ENCODE results near the gene DCK. TPM values are rescaled to one million over a fixed set of nuclear protein-coding genes. Genes with fewer than 3 reads are reported as not detected.
"Not testable (repeated sequence)": the region's sequence is repeated elsewhere in the genome, so short reads cannot be mapped to it uniquely, and the experiment has no call there.

The DCK gene
- total and polyA plus RNA-seq, 9 donors = 12.9 to 26.6 (median 20.6) TPM

DNA sequence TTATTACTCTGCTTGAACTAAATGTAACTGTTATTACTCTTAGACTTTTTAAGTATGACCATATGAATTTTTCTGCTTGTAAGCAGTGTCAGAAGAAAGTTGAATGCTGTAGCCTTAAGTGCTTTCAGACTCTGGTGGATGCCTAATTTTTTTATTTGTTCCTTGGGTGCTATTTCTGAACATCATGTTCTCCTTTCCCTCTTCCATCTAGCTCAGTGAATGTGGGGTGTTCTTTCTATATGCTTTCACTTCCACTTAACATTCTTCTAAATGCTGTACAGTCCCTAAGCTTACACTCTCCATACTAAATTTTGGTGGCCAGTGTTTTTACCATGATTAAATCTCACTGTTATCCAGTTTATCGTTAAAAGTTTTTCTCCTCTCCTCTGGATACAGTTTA lies 3.6 kb downstream of the DCK start:
- Histone ChIP-seq H3K27ac (ENCODE audit: low read length) (no peak overlapping the region), H3K9me3 (replicated peaks; ENCODE audit: control insufficient read depth, low read depth, low read length) (no peaks in the 10 kb centered on the region), H3K4me1 (ENCODE audit: control insufficient read depth, insufficient read depth, low read length) (peaks cover 12% of the 10 kb centered on the region), H3K4me3 (ENCODE audit: low read length) (no peak overlapping the region), H3K27me3 (ENCODE audit: control insufficient read depth, insufficient read depth, low read length) (no peaks in the 10 kb centered on the region), H3K36me3 (ENCODE audit: control insufficient read depth, insufficient read depth, low read length) (peaks cover 2% of the 10 kb centered on the region)
- DNase-seq = peak; percentile 14
- no CpG with 5 or more reads among the region's 1 CpG for WGBS (ENCODE audit: insufficient coverage)

- H3K9me3 ChIP-seq (replicated peaks; ENCODE audit: control insufficient read depth, low read depth, low read length) = no peaks in the 10 kb centered on the region
- peaks cover 2% of the 10 kb centered on the region for H3K36me3 ChIP-seq (ENCODE audit: control insufficient read depth, insufficient read depth, low read length)
- peaks cover 9% of the 10 kb centered on the region for H3K4me1 ChIP-seq (ENCODE audit: control insufficient read depth, insufficient read depth, low read length)
- H3K4me3 ChIP-seq (ENCODE audit: low read length) = no peak overlapping the region
- H3K27ac ChIP-seq (ENCODE audit: low read length) = no peak overlapping the region
- DNase-seq = no peak
- no CpG with 5 or more reads among the region's 2 CpGs for WGBS (ENCODE audit: insufficient coverage)
- H3K27me3 ChIP-seq (ENCODE audit: control insufficient read depth, insufficient read depth, low read length) = no peaks in the 10 kb centered on the region
These were observed 4.1 kb downstream of the DCK start for GRCh38 chr4:70997546-70997945.

DNA sequence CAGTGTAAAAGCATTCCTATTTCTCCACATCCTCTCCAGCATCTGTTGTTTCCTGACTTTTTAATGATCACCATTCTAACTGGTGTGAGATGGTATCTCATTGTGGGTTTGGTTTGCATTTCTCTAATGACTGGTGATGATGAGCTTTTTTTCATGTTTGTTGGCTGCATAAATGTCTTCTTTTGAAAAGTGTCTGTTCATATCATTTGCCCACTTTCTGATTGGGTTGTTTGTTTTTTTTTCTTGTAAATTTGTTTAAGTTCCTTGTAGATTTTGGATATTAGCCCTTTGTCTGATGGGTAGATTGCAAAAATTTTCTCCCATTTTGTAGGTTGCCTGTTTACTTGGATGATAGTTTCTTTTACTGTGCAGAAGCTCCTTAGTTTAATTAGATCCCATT lies 6.2 kb downstream of the DCK start:
- not testable (repeated sequence) for H3K9me3 ChIP-seq (replicated peaks; ENCODE audit: control insufficient read depth, low read depth, low read length); H3K4me3 ChIP-seq (ENCODE audit: low read length); H3K27me3 ChIP-seq (ENCODE audit: control insufficient read depth, insufficient read depth, low read length); DNase-seq; H3K4me1 ChIP-seq (ENCODE audit: control insufficient read depth, insufficient read depth, low read length); H3K27ac ChIP-seq (ENCODE audit: low read length); H3K36me3 ChIP-seq (ENCODE audit: control insufficient read depth, insufficient read depth, low read length)

GRCh38 chr4:71001363-71001762 lies 7.9 kb downstream of the DCK start:
- H3K27me3 ChIP-seq (ENCODE audit: control insufficient read depth, insufficient read depth, low read length) = not testable (repeated sequence)
- 100% methylated on average over 3 of the region's 4 CpGs for WGBS (ENCODE audit: insufficient coverage)

DNA sequence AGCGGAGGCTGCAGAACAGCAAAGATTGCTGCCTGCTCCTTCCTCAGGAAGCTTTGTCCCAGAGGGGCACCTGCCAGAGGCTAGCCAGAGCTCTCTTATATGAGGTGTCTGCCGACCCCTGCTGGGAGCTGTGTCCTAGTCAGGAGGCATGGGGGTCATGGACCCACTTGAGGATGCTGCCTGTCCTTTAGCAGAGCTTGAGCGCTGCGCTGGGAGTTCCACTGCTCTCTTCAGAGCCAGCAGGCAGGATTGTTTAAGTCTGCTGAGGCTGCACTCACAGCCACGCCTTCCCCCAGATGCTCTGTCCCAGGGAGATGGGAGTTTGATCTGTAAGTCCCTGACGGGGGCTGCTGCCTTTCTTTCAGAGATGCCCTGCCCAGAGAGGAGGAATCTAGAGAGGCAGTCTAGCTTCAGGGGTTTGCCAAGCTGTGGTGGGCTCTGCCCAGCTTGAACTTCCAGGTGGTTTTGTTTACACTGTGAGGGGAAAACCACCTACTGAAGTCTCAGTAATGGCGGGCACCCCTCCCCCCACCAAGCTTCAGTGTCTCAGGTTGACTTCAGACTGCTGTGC lies 10.9 kb downstream of the DCK start:
- no peak for DNase-seq
- no peaks in the 10 kb centered on the region for H3K4me1 ChIP-seq (ENCODE audit: control insufficient read depth, insufficient read depth, low read length)
- H3K27ac ChIP-seq (ENCODE audit: low read length) = no peak overlapping the region
- no peaks in the 10 kb centered on the region for H3K36me3 ChIP-seq (ENCODE audit: control insufficient read depth, insufficient read depth, low read length)
- no peaks in the 10 kb centered on the region for H3K9me3 ChIP-seq (replicated peaks; ENCODE audit: control insufficient read depth, low read depth, low read length)
- no peak overlapping the region for H3K4me3 ChIP-seq (ENCODE audit: low read length)
- H3K27me3 ChIP-seq (ENCODE audit: control insufficient read depth, insufficient read depth, low read length) = no peaks in the 10 kb centered on the region
- whole genome bisulfite sequencing (ENCODE audit: insufficient coverage) = 33% methylated on average over 1 of the region's 7 CpGs

More at GRCh38 chr4:71001363-71001762, 7.9 kb downstream of the DCK start:
- H3K36me3 ChIP-seq (ENCODE audit: control insufficient read depth, insufficient read depth, low read length); DNase-seq; H3K27ac ChIP-seq (ENCODE audit: low read length); H3K4me3 ChIP-seq (ENCODE audit: low read length); H3K4me1 ChIP-seq (ENCODE audit: control insufficient read depth, insufficient read depth, low read length); H3K9me3 ChIP-seq (replicated peaks; ENCODE audit: control insufficient read depth, low read depth, low read length): not testable (repeated sequence)

DNA sequence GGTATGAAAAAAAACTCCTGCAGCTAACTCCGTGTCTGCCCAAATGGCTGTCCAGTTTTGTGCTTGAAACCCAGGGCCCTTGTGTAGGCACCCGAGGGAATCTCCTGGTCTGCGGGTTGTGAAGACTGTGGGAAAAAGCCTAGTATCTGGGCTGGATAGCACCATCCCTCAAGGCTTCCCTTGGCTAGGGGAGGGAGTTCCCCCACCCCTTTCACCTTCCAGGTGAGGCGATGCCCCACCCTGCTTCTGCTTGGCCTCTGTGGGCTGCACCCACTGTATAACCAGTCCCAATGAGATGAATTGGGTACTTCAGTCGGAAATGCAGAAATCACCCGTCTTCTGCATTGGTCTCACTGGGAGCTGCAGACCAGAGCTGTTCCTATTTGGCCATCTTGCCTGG lies 11.6 kb downstream of the DCK start:
- H3K27ac ChIP-seq (ENCODE audit: low read length); DNase-seq; H3K36me3 ChIP-seq (ENCODE audit: control insufficient read depth, insufficient read depth, low read length); H3K27me3 ChIP-seq (ENCODE audit: control insufficient read depth, insufficient read depth, low read length); H3K4me1 ChIP-seq (ENCODE audit: control insufficient read depth, insufficient read depth, low read length); H3K4me3 ChIP-seq (ENCODE audit: low read length); H3K9me3 ChIP-seq (replicated peaks; ENCODE audit: control insufficient read depth, low read depth, low read length): not testable (repeated sequence)
- WGBS (ENCODE audit: insufficient coverage) = 100% methylated on average over 1 of the region's 6 CpGs

DNA sequence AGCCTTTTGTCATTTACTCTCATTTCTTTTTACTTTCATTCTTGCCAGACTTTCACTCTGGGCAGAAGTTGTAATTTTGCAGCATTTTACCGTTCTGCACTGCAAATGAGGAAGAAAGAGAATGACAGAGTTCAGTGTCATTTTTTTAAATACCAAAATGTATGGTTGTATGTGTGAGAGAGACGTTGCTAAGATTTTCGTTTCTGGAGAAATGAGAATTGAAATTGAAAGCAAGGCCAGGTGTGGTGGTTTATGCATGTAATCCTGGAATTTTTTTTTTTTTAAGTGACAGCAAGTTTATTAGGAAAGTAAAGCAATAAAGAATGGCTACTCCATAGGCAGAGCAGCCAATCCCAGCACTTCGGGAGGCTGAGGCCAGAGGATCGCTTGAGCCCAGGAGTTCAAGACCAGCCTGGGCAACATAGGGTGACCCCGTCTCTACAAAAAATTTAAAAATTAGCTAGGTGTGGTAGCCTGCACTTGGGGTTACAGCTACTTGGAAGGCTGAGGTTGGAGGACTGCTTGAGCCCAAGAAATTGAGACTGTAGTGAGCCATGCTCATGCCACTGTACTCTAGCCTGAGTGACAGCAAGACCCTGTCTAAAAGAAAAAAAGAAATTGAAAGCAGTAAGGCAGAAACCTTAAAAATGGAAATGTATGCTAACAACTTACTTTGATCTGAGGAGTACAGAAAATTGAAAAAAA lies 12.9 kb downstream of the DCK start:
- Histone ChIP-seq H3K4me1 (ENCODE audit: control insufficient read depth, insufficient read depth, low read length) (no peaks in the 10 kb centered on the region), H3K9me3 (replicated peaks; ENCODE audit: control insufficient read depth, low read depth, low read length) (no peaks in the 10 kb centered on the region), H3K27ac (ENCODE audit: low read length) (no peak overlapping the region), H3K27me3 (ENCODE audit: control insufficient read depth, insufficient read depth, low read length) (no peaks in the 10 kb centered on the region), H3K4me3 (ENCODE audit: low read length) (no peak overlapping the region), H3K36me3 (ENCODE audit: control insufficient read depth, insufficient read depth, low read length) (no peaks in the 10 kb centered on the region)
- no peak for DNase-seq
- 90% methylated on average over 2 of the region's 6 CpGs for WGBS (ENCODE audit: insufficient coverage)

- no peak overlapping the region for H3K4me3 ChIP-seq (ENCODE audit: low read length)
- no peaks in the 10 kb centered on the region for H3K9me3 ChIP-seq (replicated peaks; ENCODE audit: control insufficient read depth, low read depth, low read length)
- DNase-seq = peak; percentile 41
- H3K4me1 ChIP-seq (ENCODE audit: control insufficient read depth, insufficient read depth, low read length) = no peaks in the 10 kb centered on the region
- no CpG with 5 or more reads among the region's 2 CpGs for WGBS (ENCODE audit: insufficient coverage)
- no peak overlapping the region for H3K27ac ChIP-seq (ENCODE audit: low read length)
- H3K27me3 ChIP-seq (ENCODE audit: control insufficient read depth, insufficient read depth, low read length) = no peaks in the 10 kb centered on the region
- peaks cover 5% of the 10 kb centered on the region for H3K36me3 ChIP-seq (ENCODE audit: control insufficient read depth, insufficient read depth, low read length)
These were observed 14.7 kb downstream of the DCK start for GRCh38 chr4:71008196-71008595.

DNA sequence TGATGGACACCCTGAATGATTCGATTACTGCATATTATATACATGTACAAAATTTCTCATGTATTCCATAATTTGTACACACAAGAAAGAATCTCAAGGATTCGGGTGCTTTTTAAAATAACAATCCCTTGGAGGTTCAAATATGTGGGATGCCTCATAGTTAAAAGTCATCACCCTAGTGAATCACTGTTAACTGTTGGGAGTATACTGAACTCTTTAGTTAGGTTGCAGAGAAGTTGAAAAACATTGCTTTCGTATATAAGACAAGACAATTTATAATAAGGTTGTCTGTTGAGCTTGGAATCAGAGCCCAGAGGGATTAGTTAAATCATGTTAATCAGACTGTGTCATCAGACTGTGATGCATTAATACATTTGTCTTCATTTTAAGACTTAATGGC lies 15.6 kb downstream of the DCK start:
- no peaks in the 10 kb centered on the region for H3K4me1 ChIP-seq (ENCODE audit: control insufficient read depth, insufficient read depth, low read length)
- no peak overlapping the region for H3K4me3 ChIP-seq (ENCODE audit: low read length)
- H3K27me3 ChIP-seq (ENCODE audit: control insufficient read depth, insufficient read depth, low read length) = no peaks in the 10 kb centered on the region
- no peaks in the 10 kb centered on the region for H3K9me3 ChIP-seq (replicated peaks; ENCODE audit: control insufficient read depth, low read depth, low read length)
- DNase-seq = no peak
- H3K36me3 ChIP-seq (ENCODE audit: control insufficient read depth, insufficient read depth, low read length) = peaks cover 5% of the 10 kb centered on the region
- no peak overlapping the region for H3K27ac ChIP-seq (ENCODE audit: low read length)
- WGBS (ENCODE audit: insufficient coverage) = no CpG with 5 or more reads among the region's 3 CpGs

DNA sequence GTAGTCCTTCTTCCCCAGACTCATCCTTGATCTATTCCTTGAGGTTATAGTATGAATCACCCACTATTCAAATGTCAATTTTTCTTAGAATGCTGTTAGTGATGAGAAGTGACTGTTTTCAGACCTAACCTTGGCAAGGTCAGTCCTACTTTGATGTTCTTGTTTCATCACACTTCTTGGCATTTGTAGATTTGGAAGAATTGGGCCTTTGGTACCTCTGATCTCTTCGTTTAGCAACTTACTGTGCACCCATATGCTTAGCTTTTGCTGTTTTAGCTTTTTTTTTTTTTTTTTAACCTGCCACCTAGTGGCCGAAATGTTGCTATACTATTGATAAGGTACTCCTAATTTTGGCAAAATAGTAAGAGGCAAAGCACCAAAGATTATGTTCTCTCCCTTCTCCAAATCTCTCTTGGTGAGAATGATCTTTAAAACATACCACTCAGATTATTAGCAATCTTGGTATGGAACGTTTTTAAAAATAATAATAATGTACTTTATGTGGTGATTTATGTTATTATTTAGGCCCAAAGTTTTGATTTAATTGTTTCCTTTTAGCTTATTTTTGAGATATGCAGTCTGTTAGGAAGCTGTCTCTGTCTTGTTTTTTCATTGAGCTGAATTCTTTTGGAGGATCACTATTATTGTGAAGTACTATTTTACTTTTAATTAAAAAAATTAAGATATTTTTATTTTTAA lies 16.6 kb downstream of the DCK start:
- H3K36me3 ChIP-seq (ENCODE audit: control insufficient read depth, insufficient read depth, low read length) = peaks cover 5% of the 10 kb centered on the region
- H3K9me3 ChIP-seq (replicated peaks; ENCODE audit: control insufficient read depth, low read depth, low read length) = no peaks in the 10 kb centered on the region
- WGBS (ENCODE audit: insufficient coverage) = no CpG with 5 or more reads among the region's 3 CpGs
- no peaks in the 10 kb centered on the region for H3K4me1 ChIP-seq (ENCODE audit: control insufficient read depth, insufficient read depth, low read length)
- no peak overlapping the region for H3K27ac ChIP-seq (ENCODE audit: low read length)
- H3K4me3 ChIP-seq (ENCODE audit: low read length) = no peak overlapping the region
- DNase-seq = peak; percentile 70
- H3K27me3 ChIP-seq (ENCODE audit: control insufficient read depth, insufficient read depth, low read length) = no peaks in the 10 kb centered on the region

Measured in muscle of leg (tissue), 11 donors.